ENCODE results near the gene F2RL1.
"Not testable (repeated sequence)": the region's sequence is repeated elsewhere in the genome, so short reads cannot be mapped to it uniquely, and the experiment has no call there.

The F2RL1 gene

DNA sequence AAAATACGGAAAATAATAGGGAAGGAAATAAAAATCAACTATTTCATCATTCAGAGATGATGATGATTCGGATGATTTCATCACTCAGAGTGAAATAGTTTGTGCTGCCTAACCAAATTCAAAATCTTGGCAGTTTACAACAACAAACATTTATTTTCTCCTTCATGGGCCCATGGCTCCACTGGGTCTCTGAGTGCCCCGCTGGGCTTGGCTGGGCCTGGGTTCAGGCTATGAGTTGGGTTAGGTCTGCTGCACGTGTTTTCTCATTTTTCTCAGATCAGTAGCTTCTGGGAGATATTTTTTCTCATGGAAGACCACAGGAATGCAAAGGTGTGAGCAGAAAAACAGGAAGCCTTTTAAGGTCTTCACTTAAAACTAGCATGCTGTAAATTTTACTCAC lies 24.0 kb upstream of the F2RL1 start:
- Mint-ChIP-seq H3K4me1 (ENCODE audit: low read depth) (peaks cover 19% of the 10 kb centered on the region), H3K27me3 (no peaks in the 10 kb centered on the region), H3K27ac (no peak overlapping the region), H3K4me3 (no peak overlapping the region), H3K9me3 (no peaks in the 10 kb centered on the region), H3K36me3 (ENCODE audit: low read depth) (no peaks in the 10 kb centered on the region)
- no peak for DNase-seq

DNA sequence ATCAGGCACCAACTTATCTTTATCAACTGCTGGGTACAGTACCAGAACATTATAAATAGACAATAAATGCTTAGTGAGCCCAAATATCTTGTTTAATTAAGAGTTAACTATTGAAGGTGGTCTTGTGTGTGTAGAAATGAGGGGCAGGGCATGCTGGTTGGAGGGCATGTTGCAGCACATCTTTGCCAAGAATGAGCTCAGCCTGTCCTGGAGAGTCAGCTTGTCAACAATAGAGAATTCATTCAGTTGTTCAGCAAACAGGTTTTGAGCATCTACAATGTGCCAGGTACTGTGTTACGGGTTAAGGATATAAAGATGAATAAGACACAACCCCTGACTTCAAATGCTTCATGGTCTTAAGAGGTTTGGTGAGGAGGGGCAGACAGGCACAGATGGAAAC lies 19.2 kb upstream of the F2RL1 start:
- no peak overlapping the region for H3K27ac Mint-ChIP-seq
- DNase-seq: no peak
- no peak overlapping the region for H3K4me3 Mint-ChIP-seq
- H3K36me3 Mint-ChIP-seq (ENCODE audit: low read depth): no peaks in the 10 kb centered on the region
- H3K9me3 Mint-ChIP-seq: no peaks in the 10 kb centered on the region
- no peaks in the 10 kb centered on the region for H3K4me1 Mint-ChIP-seq (ENCODE audit: low read depth)
- peaks cover 3% of the 10 kb centered on the region for H3K27me3 Mint-ChIP-seq

DNA sequence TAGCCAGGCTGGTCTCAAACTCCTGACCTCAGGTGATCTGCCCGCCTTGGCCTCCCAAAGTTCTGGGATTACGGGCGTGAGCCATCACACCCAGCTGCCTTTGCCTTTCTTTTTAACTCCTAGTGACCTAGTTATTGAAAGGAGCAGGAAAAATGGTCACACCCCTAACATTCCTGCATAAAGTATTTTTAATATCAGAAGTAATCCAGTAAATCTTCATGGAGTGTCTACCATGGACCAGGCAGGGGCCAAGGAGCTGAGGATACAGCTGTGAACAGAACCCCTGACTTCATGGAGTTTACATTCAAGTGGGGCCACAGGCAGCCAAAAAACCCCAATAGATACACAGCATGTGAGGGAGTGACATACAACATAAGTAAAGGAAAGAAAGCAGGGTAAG lies 18.3 kb upstream of the F2RL1 start:
- H3K4me3 Mint-ChIP-seq: no peak overlapping the region
- no peaks in the 10 kb centered on the region for H3K4me1 Mint-ChIP-seq (ENCODE audit: low read depth)
- DNase-seq: no peak
- peaks cover 3% of the 10 kb centered on the region for H3K27me3 Mint-ChIP-seq
- H3K36me3 Mint-ChIP-seq (ENCODE audit: low read depth): no peaks in the 10 kb centered on the region
- no peaks in the 10 kb centered on the region for H3K9me3 Mint-ChIP-seq
- no peak overlapping the region for H3K27ac Mint-ChIP-seq

DNA sequence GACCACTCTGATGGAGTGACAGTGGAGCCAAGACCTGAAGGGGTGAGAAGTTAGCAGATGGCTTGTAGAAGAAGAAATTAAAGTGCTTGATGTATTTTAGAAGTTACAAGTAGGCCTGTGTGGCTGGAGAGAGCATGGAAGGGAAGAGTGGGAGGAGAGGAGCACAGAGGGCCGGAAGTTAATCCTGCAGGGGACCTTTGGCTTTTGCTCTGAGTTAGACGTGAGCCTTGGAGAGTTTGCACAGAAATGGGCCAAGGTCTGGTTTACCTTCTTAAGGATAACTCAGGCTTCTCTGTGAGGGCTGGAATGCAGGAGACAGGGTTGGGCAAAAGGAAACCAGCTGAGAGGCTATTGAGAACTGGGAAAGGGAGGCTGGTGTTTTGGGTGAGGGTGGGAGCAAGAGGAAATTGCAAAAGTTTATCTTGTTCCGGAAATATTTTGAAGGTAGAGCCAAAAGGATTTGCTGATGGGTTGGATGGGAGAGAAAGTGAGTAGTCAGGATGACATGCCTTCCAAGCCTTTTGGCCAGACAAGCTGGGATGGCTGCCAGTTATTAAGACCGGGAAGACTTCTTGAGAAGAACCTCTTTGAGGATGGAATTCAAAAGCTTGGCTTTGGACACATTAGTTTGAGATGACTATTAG lies 17.5 kb upstream of the F2RL1 start:
- no peak overlapping the region for H3K4me3 Mint-ChIP-seq
- no peaks in the 10 kb centered on the region for H3K36me3 Mint-ChIP-seq (ENCODE audit: low read depth)
- peaks cover 3% of the 10 kb centered on the region for H3K27me3 Mint-ChIP-seq
- no peak for DNase-seq
- H3K27ac Mint-ChIP-seq: no peak overlapping the region
- no peaks in the 10 kb centered on the region for H3K9me3 Mint-ChIP-seq
- peaks cover under 1% of the 10 kb centered on the region for H3K4me1 Mint-ChIP-seq (ENCODE audit: low read depth)

DNA sequence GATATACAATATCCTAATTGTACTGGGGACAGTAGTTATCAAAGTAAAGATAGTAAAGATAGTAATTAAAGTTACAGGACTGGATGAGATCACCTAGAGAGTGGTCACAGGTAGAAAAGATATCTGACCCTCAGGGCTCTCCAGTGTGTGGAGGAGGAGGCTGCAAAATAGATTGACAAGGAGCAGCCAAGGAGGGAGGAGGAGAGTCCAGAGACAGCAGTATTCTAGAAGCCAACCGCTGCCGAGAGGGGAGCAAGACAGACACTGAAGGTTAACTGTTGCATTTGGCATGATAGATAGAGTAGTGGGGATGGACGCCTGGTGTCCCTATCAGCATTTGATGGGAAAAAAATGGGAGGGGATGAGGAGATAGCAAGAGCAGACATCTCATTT lies 17.0 kb upstream of the F2RL1 start:
- Mint-ChIP-seq H3K27ac (no peak overlapping the region), H3K36me3 (ENCODE audit: low read depth) (no peaks in the 10 kb centered on the region), H3K4me1 (ENCODE audit: low read depth) (peaks cover 1% of the 10 kb centered on the region), H3K9me3 (no peaks in the 10 kb centered on the region), H3K4me3 (no peak overlapping the region), H3K27me3 (peaks cover 3% of the 10 kb centered on the region)
- no peak for DNase-seq

DNA sequence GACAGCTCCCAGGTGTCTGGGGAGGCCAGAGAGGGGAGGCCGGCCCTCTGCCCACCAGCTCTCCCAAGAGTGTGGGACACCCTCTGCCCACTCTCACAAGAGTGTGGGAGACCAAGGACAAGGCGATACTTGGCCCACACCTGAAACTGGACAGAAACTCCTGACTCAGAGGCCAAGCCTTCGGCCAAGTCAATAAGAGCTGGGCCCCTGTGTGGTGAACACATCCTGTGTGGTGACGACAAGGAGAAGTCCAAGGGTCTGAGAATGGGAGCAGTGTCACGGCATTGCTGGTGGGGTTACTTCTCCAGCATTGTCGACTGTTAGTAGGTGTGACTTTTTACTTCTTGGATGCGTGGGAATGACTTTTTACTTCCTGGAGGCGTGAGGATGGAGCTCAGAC lies 14.6 kb upstream of the F2RL1 start:
- H3K4me1 Mint-ChIP-seq (ENCODE audit: low read depth): peaks cover 1% of the 10 kb centered on the region
- no peak overlapping the region for H3K4me3 Mint-ChIP-seq
- no peak overlapping the region for H3K27ac Mint-ChIP-seq
- no peaks in the 10 kb centered on the region for H3K36me3 Mint-ChIP-seq (ENCODE audit: low read depth)
- H3K27me3 Mint-ChIP-seq: peaks cover 3% of the 10 kb centered on the region
- no peaks in the 10 kb centered on the region for H3K9me3 Mint-ChIP-seq
- no peak for DNase-seq

DNA sequence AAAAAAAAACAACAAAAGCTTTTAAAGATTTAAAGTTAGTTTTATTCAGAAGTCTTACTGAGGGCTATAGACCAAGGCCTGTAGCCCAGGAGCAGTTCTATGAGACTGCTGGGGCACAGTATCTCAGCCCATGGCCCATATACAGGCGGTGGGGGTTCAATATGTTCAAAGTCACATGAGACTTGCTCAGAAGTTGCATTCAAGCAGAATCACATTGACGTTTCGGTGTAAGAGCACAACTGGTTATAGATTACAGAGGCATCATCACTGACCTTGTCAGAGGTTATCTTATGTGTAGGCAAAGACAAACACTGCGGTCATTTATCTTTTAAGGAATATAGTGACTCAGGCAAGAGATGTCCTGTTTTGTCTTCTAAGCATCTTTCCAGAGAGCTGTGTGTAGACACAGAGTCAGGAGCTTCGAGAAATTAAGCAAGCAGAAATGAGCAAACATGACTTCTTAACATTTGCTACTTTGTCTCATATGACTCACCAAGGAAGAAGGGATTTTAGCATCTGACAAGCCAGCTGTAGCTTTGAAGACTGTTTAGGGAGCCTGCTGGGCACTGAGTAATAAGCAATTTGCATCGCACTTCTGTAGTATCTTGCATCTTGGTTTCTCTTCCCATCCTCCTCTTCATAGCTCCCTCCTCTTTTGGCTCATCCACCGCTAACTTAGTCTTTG lies 12.9 kb upstream of the F2RL1 start:
- no peak for DNase-seq
- no peak overlapping the region for H3K27ac Mint-ChIP-seq
- H3K36me3 Mint-ChIP-seq (ENCODE audit: low read depth): no peaks in the 10 kb centered on the region
- peaks cover 1% of the 10 kb centered on the region for H3K4me1 Mint-ChIP-seq (ENCODE audit: low read depth)
- H3K27me3 Mint-ChIP-seq: peaks cover 3% of the 10 kb centered on the region
- no peak overlapping the region for H3K4me3 Mint-ChIP-seq
- H3K9me3 Mint-ChIP-seq: no peaks in the 10 kb centered on the region

DNA sequence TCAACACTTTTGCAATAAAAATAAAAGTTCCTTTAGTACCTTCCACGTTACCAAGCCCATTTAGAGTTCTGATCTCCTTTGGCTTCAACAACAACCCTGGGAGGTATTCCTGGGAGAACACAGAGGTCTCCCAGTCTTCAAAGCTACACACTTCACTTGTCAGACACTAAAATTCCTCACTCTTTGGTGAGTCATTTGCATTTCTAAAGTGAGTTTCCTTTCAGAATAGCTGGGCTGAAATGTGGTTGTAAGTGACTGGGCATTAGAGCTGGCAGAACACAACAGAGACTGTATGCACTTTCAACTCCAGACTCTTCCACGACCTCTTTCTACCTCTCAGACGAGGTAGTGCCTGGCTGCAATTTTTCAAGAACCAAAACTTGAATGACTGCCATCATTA lies 11.5 kb upstream of the F2RL1 start:
- peaks cover 1% of the 10 kb centered on the region for H3K4me1 Mint-ChIP-seq (ENCODE audit: low read depth)
- no peak overlapping the region for H3K4me3 Mint-ChIP-seq
- no peaks in the 10 kb centered on the region for H3K36me3 Mint-ChIP-seq (ENCODE audit: low read depth)
- no peak overlapping the region for H3K27ac Mint-ChIP-seq
- H3K9me3 Mint-ChIP-seq: no peaks in the 10 kb centered on the region
- H3K27me3 Mint-ChIP-seq: peaks cover 3% of the 10 kb centered on the region
- DNase-seq: no peak

DNA sequence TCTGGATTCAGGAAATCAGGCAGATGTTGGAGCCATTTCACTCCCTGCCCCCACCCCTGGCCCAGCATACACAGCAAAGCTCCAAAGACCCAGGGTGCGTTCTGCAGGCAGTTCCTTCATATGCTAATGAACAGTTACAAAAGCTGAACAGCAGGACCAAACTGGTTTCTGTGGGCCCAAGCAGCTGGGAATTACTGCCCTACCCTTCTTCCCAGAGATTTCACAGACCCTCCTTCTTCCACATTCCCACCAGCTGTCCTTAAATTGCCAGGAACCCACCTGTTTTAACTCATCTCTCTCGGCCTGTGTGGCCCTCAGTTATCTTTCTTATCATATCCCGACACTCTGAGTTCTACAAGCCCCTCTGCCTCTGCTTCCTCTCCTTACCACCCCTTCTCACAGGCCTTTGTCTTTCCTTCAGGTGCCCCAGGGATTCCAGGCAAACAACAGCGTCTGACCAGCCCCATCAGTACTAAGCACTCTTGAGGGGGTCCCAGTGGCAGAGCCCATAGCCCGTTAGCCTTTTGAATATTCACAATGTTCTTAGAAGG lies 10.6 kb upstream of the F2RL1 start:
- no peak for DNase-seq
- Mint-ChIP-seq H3K27ac (no peak overlapping the region), H3K4me3 (no peak overlapping the region), H3K27me3 (peaks cover 3% of the 10 kb centered on the region), H3K9me3 (no peaks in the 10 kb centered on the region), H3K4me1 (ENCODE audit: low read depth) (peaks cover 1% of the 10 kb centered on the region), H3K36me3 (ENCODE audit: low read depth) (no peaks in the 10 kb centered on the region)

DNA sequence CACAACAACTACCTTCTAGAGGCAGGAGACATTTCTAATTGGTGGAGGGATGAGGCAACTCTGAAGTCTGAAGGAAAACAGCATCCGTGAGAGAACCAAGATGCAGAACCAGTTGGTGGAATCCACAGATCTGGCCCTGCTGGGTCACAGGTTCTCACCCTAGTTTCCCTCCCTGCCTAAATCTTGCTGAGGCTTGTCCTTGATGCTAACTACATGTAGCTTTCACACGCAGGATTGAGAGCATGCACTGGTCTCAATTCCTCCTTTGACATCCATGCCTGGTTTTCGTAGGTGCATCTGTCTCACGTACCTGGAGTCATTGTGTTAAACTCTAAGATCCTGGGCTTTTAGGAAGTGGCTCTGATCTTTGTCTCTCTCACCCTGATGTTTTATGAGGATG lies 9.7 kb upstream of the F2RL1 start:
- no peaks in the 10 kb centered on the region for H3K27me3 Mint-ChIP-seq
- peaks cover 1% of the 10 kb centered on the region for H3K4me1 Mint-ChIP-seq (ENCODE audit: low read depth)
- no peaks in the 10 kb centered on the region for H3K36me3 Mint-ChIP-seq (ENCODE audit: low read depth)
- DNase-seq: no peak
- no peak overlapping the region for H3K4me3 Mint-ChIP-seq
- H3K9me3 Mint-ChIP-seq: no peaks in the 10 kb centered on the region
- no peak overlapping the region for H3K27ac Mint-ChIP-seq

DNA sequence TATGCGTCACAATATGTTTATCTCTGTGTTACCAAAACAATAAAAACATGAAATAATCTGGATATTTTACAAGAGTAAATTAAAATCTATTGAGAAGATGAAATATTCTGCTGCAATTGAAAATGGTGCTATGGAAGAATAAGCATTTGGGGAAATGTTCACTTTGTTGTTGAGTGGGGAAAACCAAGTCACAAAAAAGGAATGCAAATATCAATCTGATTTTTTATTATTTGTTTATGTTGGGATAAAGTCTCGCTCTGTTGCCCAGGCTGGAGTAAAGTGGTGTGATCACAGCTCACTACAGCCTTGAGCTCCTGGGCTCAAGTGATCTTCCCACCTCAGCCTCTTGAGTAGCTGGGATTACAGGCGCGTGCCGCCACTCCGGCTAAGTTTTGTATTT lies 8.6 kb upstream of the F2RL1 start:
- no peaks in the 10 kb centered on the region for H3K27me3 Mint-ChIP-seq
- no peaks in the 10 kb centered on the region for H3K36me3 Mint-ChIP-seq (ENCODE audit: low read depth)
- no peak overlapping the region for H3K27ac Mint-ChIP-seq
- H3K9me3 Mint-ChIP-seq: no peaks in the 10 kb centered on the region
- no peak overlapping the region for H3K4me3 Mint-ChIP-seq
- peaks cover 1% of the 10 kb centered on the region for H3K4me1 Mint-ChIP-seq (ENCODE audit: low read depth)
- no peak for DNase-seq

DNA sequence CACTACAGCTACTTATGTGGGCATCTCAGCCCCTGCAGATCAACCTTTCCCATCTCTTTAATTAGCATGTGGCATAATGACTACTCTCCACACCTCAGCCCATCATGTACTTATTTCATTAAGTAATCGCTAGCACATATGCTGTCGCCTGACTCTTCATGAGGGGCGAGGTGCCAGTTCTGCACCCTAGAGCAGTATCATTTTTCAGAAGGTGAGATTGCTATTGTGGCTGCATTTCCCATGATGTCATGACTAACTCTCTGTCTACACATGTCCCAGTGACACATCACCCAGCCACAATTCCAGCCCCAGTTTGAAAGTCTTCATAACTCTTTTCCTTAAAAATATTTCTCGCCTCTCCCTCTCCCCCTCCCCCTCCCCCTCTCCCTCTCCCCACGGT lies 7.6 kb upstream of the F2RL1 start:
- Mint-ChIP-seq H3K36me3 (ENCODE audit: low read depth) (no peaks in the 10 kb centered on the region), H3K27ac (no peak overlapping the region)

DNA sequence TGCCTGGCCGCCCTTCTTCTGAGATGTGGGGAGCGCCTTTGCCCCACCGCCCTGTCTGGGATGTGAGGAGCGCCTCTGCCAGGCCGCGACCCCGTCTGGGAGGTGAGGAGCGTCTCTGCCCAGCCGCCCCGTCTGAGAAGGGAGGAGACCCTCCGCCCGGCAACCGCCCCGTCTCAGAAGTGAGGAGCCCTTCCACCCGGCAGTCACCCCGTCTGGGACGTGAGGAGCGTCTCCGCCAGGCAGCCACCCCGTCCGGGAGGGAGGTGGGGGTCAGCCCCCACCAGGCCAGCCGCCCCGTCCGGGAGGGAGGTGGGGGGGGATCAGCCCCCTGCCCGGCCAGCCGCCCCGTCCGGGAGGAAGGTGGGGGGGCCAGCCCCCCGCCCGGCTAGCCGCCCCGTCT lies 6.6 kb upstream of the F2RL1 start:
- H3K9me3 Mint-ChIP-seq; H3K4me1 Mint-ChIP-seq (ENCODE audit: low read depth); H3K27ac Mint-ChIP-seq; H3K4me3 Mint-ChIP-seq; DNase-seq; H3K36me3 Mint-ChIP-seq (ENCODE audit: low read depth): not testable (repeated sequence)
- peaks cover 15% of the 10 kb centered on the region for H3K27me3 Mint-ChIP-seq

More for the DNA sequence above, 7.6 kb upstream of the F2RL1 start:
- Mint-ChIP-seq H3K27me3 (peaks cover 5% of the 10 kb centered on the region), H3K4me1 (ENCODE audit: low read depth) (peaks cover 1% of the 10 kb centered on the region), H3K9me3 (no peaks in the 10 kb centered on the region), H3K4me3 (no peak overlapping the region)
- DNase-seq: no peak

DNA sequence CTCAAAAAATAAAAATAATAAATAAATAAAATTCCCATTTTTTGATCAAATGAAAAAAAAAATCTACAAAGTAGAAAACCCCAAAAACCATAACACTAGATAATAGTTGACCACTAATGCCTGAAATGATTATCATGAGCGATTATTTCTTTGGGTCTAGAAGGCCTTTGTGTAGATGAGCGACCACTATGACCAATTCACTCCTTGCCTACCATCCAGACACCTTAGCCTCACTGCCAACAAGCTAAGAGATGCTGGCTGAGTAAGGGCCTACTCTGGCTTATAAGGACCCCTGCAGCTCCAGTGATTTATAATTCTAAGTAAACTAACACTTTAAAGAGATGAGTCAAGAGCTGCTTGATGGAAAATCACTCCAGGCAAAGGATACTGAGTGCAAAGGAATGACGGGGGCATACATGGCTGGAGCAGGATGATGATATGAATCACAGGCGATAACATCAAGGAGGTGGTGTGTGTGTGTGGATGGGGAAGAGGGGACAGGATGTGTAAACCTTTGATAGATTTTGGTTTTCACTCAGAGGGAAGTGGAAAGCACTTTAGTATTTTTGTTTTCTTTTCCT lies 4.8 kb upstream of the F2RL1 start:
- Mint-ChIP-seq H3K27me3 (peaks cover 29% of the 10 kb centered on the region), H3K4me3 (no peak overlapping the region), H3K27ac (no peak overlapping the region), H3K36me3 (ENCODE audit: low read depth) (no peaks in the 10 kb centered on the region), H3K9me3 (no peaks in the 10 kb centered on the region), H3K4me1 (ENCODE audit: low read depth) (peaks cover 6% of the 10 kb centered on the region)
- DNase-seq: no peak

DNA sequence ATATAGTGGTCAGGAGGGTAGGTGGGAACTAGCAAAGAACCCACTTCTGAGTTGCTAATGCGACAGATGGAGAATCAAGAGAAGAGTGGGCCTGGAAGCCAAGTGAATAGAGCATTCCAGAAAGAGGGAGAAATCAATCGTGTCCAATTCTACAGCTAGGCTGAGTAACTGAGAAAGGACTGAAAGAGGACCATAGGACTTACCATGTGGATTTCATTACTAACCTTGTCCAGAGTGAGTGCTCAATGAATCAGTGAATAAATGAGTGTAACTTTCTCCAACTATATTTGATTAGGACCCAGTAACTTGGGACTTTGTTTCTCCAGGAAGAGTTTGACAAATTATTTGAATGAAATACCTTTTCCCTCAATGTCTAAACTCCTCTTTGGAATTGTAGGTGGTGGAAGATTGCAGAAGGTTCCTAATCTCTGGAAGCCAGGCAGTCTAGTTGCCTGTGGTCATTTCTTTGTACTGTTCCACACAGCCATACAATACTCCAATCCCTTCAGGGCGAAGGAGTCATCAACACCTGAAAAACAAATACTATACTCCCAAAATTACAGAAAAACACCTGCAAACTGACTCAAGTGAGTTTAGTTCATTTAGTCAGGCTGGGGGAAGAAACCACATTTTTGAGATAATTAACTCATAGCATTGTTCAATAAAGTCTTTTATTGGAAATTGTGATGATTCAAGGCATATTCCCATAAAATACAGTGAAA lies 2.6 kb upstream of the F2RL1 start:
- H3K27me3 Mint-ChIP-seq: peaks cover 34% of the 10 kb centered on the region
- no peaks in the 10 kb centered on the region for H3K9me3 Mint-ChIP-seq
- no peaks in the 10 kb centered on the region for H3K36me3 Mint-ChIP-seq (ENCODE audit: low read depth)
- no peak for DNase-seq
- H3K27ac Mint-ChIP-seq: no peak overlapping the region
- peaks cover 16% of the 10 kb centered on the region for H3K4me1 Mint-ChIP-seq (ENCODE audit: low read depth)
- H3K4me3 Mint-ChIP-seq: no peak overlapping the region

Data from activated T-cell treated with anti-CD3 and anti-CD28 coated beads, Interleukin-2, amount 50 U/mL, for 24 hours (primary cell).